GM19351 (cell line): ENCODE measurements around the gene KIAA2012.
"Not testable (repeated sequence)": the region's sequence is repeated elsewhere in the genome, so short reads cannot be mapped to it uniquely, and the experiment has no call there.

ENCODE experiments used
- ATAC-seq: cut with Tn5 transposase; IDR thresholded peaks from one replicate; pipeline ENCODE4 v1.9.1; 2021; ENCODE audit warnings: mild to moderate bottlenecking, moderate library complexity; ENCODE audit not compliant: unreplicated experiment

The KIAA2012 gene

GRCh38 chr2:202113571-202114142, 40.6 kb downstream of the KIAA2012 start:
- ATAC-seq: no peak

- no peak for ATAC-seq
Observed at GRCh38 chr2:202114291-202114690, 41.2 kb downstream of the KIAA2012 start.

GRCh38 chr2:202114795-202115194, 41.7 kb downstream of the KIAA2012 start:
- no peak for ATAC-seq

GRCh38 chr2:202115479-202115971, 42.5 kb downstream of the KIAA2012 start:
- ATAC-seq: no peak

GRCh38 chr2:202116691-202117090, 43.6 kb downstream of the KIAA2012 start:
- ATAC-seq: no peak

GRCh38 chr2:202118168-202118567, 45.1 kb downstream of the KIAA2012 start:
- no peak for ATAC-seq

GRCh38 chr2:202120828-202121227, 47.8 kb downstream of the KIAA2012 start:
- no peak for ATAC-seq

- no peak for ATAC-seq
Observed at GRCh38 chr2:202121532-202122162, 48.6 kb downstream of the KIAA2012 start.

- no peak for ATAC-seq
Observed at GRCh38 chr2:202122163-202122540, 49.1 kb downstream of the KIAA2012 start.

GRCh38 chr2:202122980-202123720, 50.1 kb downstream of the KIAA2012 start:
- ATAC-seq: no peak

- no peak for ATAC-seq
Observed at GRCh38 chr2:202124286-202124685, 51.2 kb downstream of the KIAA2012 start.

- ATAC-seq: no peak
Observed at GRCh38 chr2:202127687-202128331, 54.8 kb downstream of the KIAA2012 start.

- no peak for ATAC-seq
Observed at GRCh38 chr2:202129841-202130240, 56.8 kb downstream of the KIAA2012 start.

- ATAC-seq: no peak
Observed at GRCh38 chr2:202133200-202133908, 60.3 kb downstream of the KIAA2012 start.

GRCh38 chr2:202133909-202134265, 60.8 kb downstream of the KIAA2012 start:
- ATAC-seq: no peak

GRCh38 chr2:202135091-202135874, 62.2 kb downstream of the KIAA2012 start:
- ATAC-seq: no peak

- not testable (repeated sequence) for ATAC-seq
Observed at GRCh38 chr2:202136039-202136438, 63.0 kb downstream of the KIAA2012 start.

GRCh38 chr2:202136526-202136925, 63.5 kb downstream of the KIAA2012 start:
- ATAC-seq: no peak

GRCh38 chr2:202140522-202141252, 67.6 kb downstream of the KIAA2012 start:
- no peak for ATAC-seq
